GM10248 (cell line): ENCODE data around the gene MAPK9.

Source experiments
- CTCF ChIA-PET: fragments of 300-600 bp; sonication (Branson Sonifier 250); formaldehyde crosslinking; extraction: SDS; loops from one replicate; lab custom pipeline; 2021; ENCODE audit warnings: antibody characterized with exemption; lab: Yijun Ruan, JAX
- POLR2A ChIA-PET: fragments of 350-650 bp; sonication (Branson Sonifier 250); formaldehyde crosslinking; extraction: SDS; loops from one replicate; lab custom pipeline; 2020; ENCODE audit warnings: antibody characterized with exemption; lab: Yijun Ruan, JAX
- DNase-seq: peaks from one replicate; pipeline ENCODE4 v3.0.0; 2012; ENCODE audit errors: extremely low spot score
- TF ChIP-seq, protein P1 (sequence below): IDR thresholded peaks from 2 replicates; pipeline ENCODE4 v1.5.1; 2012; ENCODE audit warnings: mild to moderate bottlenecking, low read depth; ENCODE audit errors: extremely low read depth, missing control alignments, control extremely low read depth

Gene MAPK9

DNA sequence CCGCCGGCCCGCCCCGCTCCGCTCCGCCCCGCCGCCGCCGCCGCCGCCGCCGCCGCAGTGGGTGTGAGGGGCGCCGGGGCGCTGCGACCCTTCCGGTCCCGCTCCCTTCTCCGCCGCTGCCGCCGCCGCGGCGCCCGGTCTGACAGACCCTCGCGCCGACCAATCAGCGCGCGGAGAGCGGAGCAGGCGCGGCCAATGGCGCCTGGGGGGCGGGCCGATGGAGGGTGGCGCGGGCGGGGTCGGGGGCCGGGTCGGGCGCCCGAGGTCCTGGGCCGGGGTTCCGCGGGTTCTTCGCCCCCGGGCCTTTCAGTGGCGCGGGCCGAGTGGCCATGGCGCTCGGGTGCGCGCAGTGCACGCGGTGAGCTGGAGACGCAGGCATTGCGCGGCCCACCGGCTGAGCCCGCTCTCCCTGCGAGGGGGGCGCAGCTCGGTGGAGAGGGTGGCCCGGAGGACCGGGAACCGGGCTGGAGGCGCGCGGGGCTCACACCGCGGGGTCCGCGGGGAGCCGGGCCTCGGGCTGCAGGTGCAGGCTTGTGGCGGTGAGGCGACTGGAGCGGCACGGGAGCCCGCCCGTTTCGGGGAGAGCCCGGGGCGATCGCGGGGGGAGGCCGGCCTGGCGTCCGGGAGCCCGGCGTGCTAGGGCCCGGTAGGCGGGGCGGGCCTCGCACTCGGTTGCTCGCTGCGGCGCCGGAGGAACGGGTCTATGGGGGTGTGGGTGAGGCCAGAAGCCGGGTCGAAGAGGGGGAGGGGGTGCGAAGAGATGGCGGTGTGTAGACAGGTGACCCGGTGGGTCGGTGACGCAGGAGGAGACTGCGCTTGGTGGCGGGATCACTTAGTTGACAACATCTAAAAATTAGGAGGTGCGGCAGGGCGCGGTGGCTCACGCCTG is at the start of gene MAPK9:
TSS of gene MAPK9 (minus strand) at position 141 of the 889 bp plus-strand sequence. CDS start 11,522 bp downstream, outside the sequence.
- CTCF ChIA-PET: interaction anchor here (0.7 to 7.1 kb wide), 16 partner anchors 9 to 502 kb away, joined by 3 to 73 read pairs (median 10); no protein-coding TSS in a partner anchor
- peak; percentile 94 for DNase-seq
- TF ChIP-seq, protein P1, sequence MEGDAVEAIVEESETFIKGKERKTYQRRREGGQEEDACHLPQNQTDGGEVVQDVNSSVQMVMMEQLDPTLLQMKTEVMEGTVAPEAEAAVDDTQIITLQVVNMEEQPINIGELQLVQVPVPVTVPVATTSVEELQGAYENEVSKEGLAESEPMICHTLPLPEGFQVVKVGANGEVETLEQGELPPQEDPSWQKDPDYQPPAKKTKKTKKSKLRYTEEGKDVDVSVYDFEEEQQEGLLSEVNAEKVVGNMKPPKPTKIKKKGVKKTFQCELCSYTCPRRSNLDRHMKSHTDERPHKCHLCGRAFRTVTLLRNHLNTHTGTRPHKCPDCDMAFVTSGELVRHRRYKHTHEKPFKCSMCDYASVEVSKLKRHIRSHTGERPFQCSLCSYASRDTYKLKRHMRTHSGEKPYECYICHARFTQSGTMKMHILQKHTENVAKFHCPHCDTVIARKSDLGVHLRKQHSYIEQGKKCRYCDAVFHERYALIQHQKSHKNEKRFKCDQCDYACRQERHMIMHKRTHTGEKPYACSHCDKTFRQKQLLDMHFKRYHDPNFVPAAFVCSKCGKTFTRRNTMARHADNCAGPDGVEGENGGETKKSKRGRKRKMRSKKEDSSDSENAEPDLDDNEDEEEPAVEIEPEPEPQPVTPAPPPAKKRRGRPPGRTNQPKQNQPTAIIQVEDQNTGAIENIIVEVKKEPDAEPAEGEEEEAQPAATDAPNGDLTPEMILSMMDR: no peak
- POLR2A ChIA-PET: no interaction called here

DNA sequence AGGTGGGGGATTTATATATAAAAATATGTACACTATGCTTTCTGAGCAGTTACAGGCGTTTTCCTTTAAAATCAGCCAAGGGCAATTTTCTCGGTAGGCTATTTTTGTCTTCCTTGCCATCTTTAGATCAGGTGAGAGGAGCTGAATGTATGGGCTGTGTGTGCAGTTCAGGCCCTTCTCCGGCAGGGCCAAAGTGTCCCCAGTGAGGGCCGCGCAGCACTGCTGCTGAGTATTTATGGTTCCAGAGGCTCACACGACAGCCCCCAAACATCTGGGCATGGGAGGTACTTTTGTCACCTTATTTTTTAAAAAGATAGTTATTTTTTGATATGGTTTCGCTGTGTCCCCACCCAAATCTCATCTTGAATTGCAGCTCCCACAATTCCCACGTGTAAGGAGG is 49.7 kb upstream of the MAPK9 start:
- TF ChIP-seq, protein P1: no peak
- ChIA-PET POLR2A (no interaction called here), CTCF (interaction anchor here (1.0 to 10.8 kb wide), 2 partner anchors 13 to 48 kb away, joined by 3 to 54 read pairs; no protein-coding TSS in a partner anchor)
- no peak for DNase-seq

DNA sequence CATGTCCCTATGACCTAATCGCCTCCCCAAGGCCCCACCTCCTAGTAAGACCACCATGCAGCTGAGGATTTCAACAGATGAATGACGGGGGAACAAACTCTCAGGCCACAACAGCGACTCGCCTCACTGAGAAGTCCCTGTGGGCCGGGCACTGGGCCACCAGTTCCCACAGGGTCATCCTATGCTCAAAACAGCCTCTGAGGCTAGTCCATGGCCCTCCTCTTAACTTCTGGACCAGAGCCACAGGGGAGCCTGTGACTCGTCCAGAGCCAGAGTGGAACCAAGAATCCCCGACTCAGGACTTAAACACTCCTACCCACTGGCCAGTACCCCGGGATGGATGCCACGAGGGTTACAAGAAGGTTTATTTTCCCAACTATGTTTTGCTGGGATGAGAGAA is 49.0 kb upstream of the MAPK9 start:
- TF ChIP-seq, protein P1: no peak
- DNase-seq: no peak
- ChIA-PET POLR2A (interaction anchor here (0.7 kb wide), 1 partner anchor 17 kb away, joined by 3 read pairs; no protein-coding TSS in a partner anchor), CTCF (interaction anchor here (1.0 to 10.8 kb wide), 2 partner anchors 13 to 47 kb away, joined by 3 to 54 read pairs; no protein-coding TSS in a partner anchor)

DNA sequence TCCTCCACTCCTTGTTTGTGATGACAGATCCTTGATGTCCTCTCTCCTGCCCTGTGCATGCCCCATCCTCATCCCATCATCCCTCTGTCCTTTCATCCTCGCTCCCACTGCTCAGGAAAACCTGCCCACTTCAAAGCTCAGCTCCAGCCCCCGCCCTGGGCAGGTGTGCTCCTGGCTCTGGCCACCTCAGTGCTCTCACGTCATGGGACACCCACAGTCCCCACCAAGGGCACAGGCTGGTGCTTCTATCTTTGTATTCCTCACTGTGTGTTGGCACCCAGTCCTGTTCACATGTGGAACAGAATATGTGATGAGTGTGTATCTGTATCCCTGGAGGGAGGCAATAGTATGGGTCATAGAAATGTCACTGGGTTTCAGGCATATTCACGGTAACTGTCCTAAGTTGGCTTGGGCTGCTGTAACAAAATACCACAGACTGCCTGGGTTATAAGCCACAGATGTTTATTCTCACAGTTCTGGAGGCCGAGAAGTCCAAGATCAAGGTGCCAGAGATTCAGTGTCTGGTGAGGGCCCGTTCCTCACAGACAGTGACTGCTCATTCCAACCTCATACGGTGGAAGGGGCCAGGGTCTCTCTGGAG is 47.8 kb upstream of the MAPK9 start:
- TF ChIP-seq, protein P1: no peak
- CTCF ChIA-PET: interaction anchor here (10.8 kb wide), 1 partner anchor 11 kb away, joined by 54 read pairs; no protein-coding TSS in a partner anchor
- no peak for DNase-seq
- POLR2A ChIA-PET: no interaction called here

DNA sequence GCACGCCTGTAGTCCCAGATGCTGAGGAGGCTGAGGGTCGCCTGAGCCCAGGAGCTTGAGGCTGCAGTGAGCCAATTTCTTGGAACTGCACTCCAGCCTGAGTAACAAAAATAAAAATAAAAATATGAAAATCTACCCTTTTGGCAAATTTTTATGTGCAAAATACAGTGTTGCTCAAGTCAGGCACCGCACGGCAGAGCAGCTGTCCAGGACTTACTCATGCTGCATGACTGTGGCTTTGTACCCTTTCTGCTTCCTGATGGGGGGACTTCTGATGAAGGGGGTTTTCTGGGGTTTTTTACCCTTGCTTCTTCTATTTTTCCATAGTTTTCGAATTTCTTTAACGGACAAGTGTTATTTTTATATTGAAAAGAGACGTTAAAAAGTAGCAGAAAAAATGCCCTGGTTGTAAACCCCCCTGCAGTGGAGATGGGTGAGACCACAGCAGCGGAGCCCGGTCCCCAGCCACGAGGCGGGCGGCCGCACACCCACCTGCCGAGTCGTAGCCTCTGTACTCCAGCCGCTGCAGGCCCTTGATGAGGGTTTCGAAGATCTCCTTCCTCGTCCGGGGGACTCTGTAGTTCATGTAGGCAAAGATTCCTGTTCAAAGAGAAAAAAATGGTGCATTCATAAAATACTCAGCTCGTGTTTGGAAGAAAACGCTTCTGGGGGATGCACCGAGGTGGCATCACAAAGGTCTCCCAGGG is 46.3 kb upstream of the MAPK9 start:
- POLR2A ChIA-PET: no interaction called here
- CTCF ChIA-PET: interaction anchor here (10.8 kb wide), 1 partner anchor 10 kb away, joined by 54 read pairs; no protein-coding TSS in a partner anchor

More for the DNA sequence above, 46.3 kb upstream of the MAPK9 start:
- DNase-seq: no peak
- TF ChIP-seq, protein P1: no peak
